Panc1 (cell line): ENCODE data around the gene OSCAR. TPM values are rescaled to one million over a fixed set of nuclear protein-coding genes. Genes with fewer than 3 reads are reported as not detected.

Experiments used
- ATAC-seq: fragments of 200-7000 bp; cut with Tn5 transposase; 2 replicates; pipeline ENCODE4 v1.9.1; 2020; ENCODE audit warnings: mild to moderate bottlenecking, moderate library complexity
- BruUV-seq: library from RNA; stranded (reverse); fragments of 400-500 nt; replicated peaks from 2 replicates; lab custom pipeline; 2021; lab: Mats Ljungman, UMichigan
- CTCF ChIA-PET: fragments of 300-600 bp; sonication (Branson Sonifier 250); formaldehyde crosslinking; loops from one replicate; lab custom pipeline; 2022; ENCODE audit warnings: antibody characterized with exemption; lab: Charles Lee
- POLR2A ChIA-PET: fragments of 300-600 bp; sonication (Branson Sonifier 250); formaldehyde crosslinking; loops from one replicate; lab custom pipeline; 2022; ENCODE audit warnings: antibody characterized with exemption; lab: Charles Lee
- DNase-seq: peaks from one replicate; pipeline ENCODE4 v3.0.0-alpha.2; 2010; ENCODE audit warnings: low read depth, low spot score
- H3K27ac ChIP-seq: 2 replicates; pipeline ENCODE4 v1.5.1; 2011; ENCODE audit warnings: mild to moderate bottlenecking, low read length, inconsistent platforms
- H3K27me3 ChIP-seq: fragments of 200-500 bp; sonication (Bioruptor generic); 2 replicates; pipeline ENCODE4 v1.6.0; 2014; ENCODE audit warnings: low read length, inconsistent platforms; ENCODE audit not compliant: control insufficient read depth, insufficient read depth
- H3K36me3 ChIP-seq: fragments of 200-500 bp; sonication (Bioruptor generic); 2 replicates; pipeline ENCODE4 v1.5.1; 2014; ENCODE audit warnings: inconsistent platforms, mild to moderate bottlenecking, low read length, moderate library complexity; ENCODE audit not compliant: control insufficient read depth, insufficient read depth
- H3K4me1 ChIP-seq: 2 replicates; pipeline ENCODE4 v1.5.1; 2011; ENCODE audit warnings: inconsistent platforms, mild to moderate bottlenecking, low read length, moderate library complexity; ENCODE audit not compliant: control insufficient read depth, insufficient read depth
- H3K4me3 ChIP-seq, 2 experiments: 2 replicates each; pipeline ENCODE4 v1.5.1; 2011 to 2012; ENCODE audit warnings: low read depth in 2 of 2, low read length in 2 of 2, mild to moderate bottlenecking in 2 of 2, inconsistent platforms in 1 of 2, moderate library complexity in 1 of 2
- H3K9me3 ChIP-seq: fragments of 200-500 bp; sonication (Bioruptor generic); 2 replicates; pipeline ENCODE4 v1.5.1; 2014; ENCODE audit warnings: low read depth, mild to moderate bottlenecking, inconsistent platforms, low read length, moderate library complexity; ENCODE audit not compliant: control insufficient read depth, insufficient read depth
- CTCF ChIP-seq: fragments of 450-650 bp; IDR thresholded peaks from 2 replicates; pipeline ENCODE4 v1.5.1; 2017; ENCODE audit warnings: mild to moderate bottlenecking
- POLR2AphosphoS5 ChIP-seq: IDR thresholded peaks from 2 replicates; pipeline ENCODE4 v1.6.1; 2012; ENCODE audit warnings: mild to moderate bottlenecking, low read depth, low read length, moderate library complexity
- SIN3A ChIP-seq: IDR thresholded peaks from 2 replicates; pipeline ENCODE4 v1.6.1; 2012; ENCODE audit warnings: low read depth, mild to moderate bottlenecking, low read length, moderate library complexity, borderline replicate concordance; ENCODE audit not compliant: insufficient read depth
- TCF7L2 ChIP-seq: IDR thresholded peaks from 2 replicates; pipeline ENCODE4 v1.6.1; 2011; ENCODE audit warnings: mild to moderate bottlenecking, low read depth, low read length, inconsistent platforms
- in situ Hi-C: cut with HindIII; loops from 2 replicates; pipeline ENCODE4 v1.10.0; 2016; ENCODE audit warnings: low sequenced_read_pairs, low pct_unique_long_range_greater_than_20kb
- intact Hi-C: fragments of 100-400 bp; cut with micrococcal nuclease; formaldehyde crosslinking; loops from one replicate; pipeline ENCODE4 v1.10.0; 2022; ENCODE audit not compliant: unreplicated experiment
- total RNA-seq: library from RNA; stranded (reverse); gene quantifications from one replicate; pipeline ENCODE4 v1.2.1, GENCODE V29; 2021; ENCODE audit not compliant: unreplicated experiment
- TF ChIP-seq, protein P1 (sequence below), 2 experiments: IDR thresholded peaks; 2 replicates each; pipeline ENCODE4 v1.6.1; 2011 to 2012; ENCODE audit warnings: low read depth in 2 of 2, control low read depth in 1 of 2, low read length in 1 of 2, mild to moderate bottlenecking in 1 of 2, moderate library complexity in 1 of 2; ENCODE audit not compliant: insufficient read depth in 1 of 2

OSCAR gene
- total RNA-seq, 1 experiment from 2014 or later = 6.8 TPM

GRCh38 chr19:54127688-54128440, 27.3 kb upstream of the OSCAR start:
- H3K27me3 ChIP-seq = no peaks in the 10 kb centered on the region
- ChIA-PET POLR2A (no interaction called here), CTCF (no interaction called here)
- H3K4me1 ChIP-seq = no peaks in the 10 kb centered on the region
- no peak for TF ChIP-seq CTCF
- no peak for TF ChIP-seq POLR2AphosphoS5
- TF ChIP-seq, protein P1, sequence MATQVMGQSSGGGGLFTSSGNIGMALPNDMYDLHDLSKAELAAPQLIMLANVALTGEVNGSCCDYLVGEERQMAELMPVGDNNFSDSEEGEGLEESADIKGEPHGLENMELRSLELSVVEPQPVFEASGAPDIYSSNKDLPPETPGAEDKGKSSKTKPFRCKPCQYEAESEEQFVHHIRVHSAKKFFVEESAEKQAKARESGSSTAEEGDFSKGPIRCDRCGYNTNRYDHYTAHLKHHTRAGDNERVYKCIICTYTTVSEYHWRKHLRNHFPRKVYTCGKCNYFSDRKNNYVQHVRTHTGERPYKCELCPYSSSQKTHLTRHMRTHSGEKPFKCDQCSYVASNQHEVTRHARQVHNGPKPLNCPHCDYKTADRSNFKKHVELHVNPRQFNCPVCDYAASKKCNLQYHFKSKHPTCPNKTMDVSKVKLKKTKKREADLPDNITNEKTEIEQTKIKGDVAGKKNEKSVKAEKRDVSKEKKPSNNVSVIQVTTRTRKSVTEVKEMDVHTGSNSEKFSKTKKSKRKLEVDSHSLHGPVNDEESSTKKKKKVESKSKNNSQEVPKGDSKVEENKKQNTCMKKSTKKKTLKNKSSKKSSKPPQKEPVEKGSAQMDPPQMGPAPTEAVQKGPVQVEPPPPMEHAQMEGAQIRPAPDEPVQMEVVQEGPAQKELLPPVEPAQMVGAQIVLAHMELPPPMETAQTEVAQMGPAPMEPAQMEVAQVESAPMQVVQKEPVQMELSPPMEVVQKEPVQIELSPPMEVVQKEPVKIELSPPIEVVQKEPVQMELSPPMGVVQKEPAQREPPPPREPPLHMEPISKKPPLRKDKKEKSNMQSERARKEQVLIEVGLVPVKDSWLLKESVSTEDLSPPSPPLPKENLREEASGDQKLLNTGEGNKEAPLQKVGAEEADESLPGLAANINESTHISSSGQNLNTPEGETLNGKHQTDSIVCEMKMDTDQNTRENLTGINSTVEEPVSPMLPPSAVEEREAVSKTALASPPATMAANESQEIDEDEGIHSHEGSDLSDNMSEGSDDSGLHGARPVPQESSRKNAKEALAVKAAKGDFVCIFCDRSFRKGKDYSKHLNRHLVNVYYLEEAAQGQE (IDR thresholded peaks at IDR 0.05; ENCODE audit: insufficient read depth in 1 of 2, low read depth in 2 of 2, low read length in 1 of 2) = no peak
- no peak for TF ChIP-seq SIN3A
- no peak for TF ChIP-seq TCF7L2
- no peak overlapping the region for H3K4me3 ChIP-seq
- ATAC-seq = no peak
- intact Hi-C loops = no loop called here
- no TSS peak for BruUV-seq
- no peak for DNase-seq
- peaks cover 17% of the 10 kb centered on the region for H3K36me3 ChIP-seq
- in situ Hi-C loops = no loop called here
- no peaks in the 10 kb centered on the region for H3K9me3 ChIP-seq
- H3K27ac ChIP-seq = no peak overlapping the region

- TF ChIP-seq CTCF (no peak), POLR2AphosphoS5 (no peak), TCF7L2 (no peak), SIN3A (no peak)
- TF ChIP-seq, protein P1 (IDR thresholded peaks at IDR 0.05; ENCODE audit: insufficient read depth in 1 of 2, low read depth in 2 of 2, low read length in 1 of 2) = no peak
- Histone ChIP-seq H3K9me3 (no peaks in the 10 kb centered on the region), H3K36me3 (peaks cover 17% of the 10 kb centered on the region), H3K27me3 (no peaks in the 10 kb centered on the region), H3K4me3 (no peak overlapping the region), H3K27ac (no peak overlapping the region), H3K4me1 (no peaks in the 10 kb centered on the region)
- ChIA-PET POLR2A (no interaction called here), CTCF (no interaction called here)
- no peak for ATAC-seq
- BruUV-seq = no TSS peak
- in situ Hi-C loops (no loop called here), intact Hi-C loops (no loop called here)
- no peak for DNase-seq
Observed at GRCh38 chr19:54125713-54126112, 25.1 kb upstream of the OSCAR start.
